Forelimb muscle (tissue), 1 donor: Measurements from ENCODE around the gene SPARCL1. TPM values are rescaled to one million over a fixed set of nuclear protein-coding genes. Genes with fewer than 3 reads are reported as not detected.

Experiments used
- DNase-seq: peaks from one replicate; pipeline ENCODE4 v3.0.0-alpha.2; 2013; ENCODE audit warnings: low read depth
- polyA plus RNA-seq: library from polyadenylated mRNA; unstranded; fragments of 120-200 nt; gene quantifications from one replicate; pipeline ENCODE4 v1.2.1, GENCODE V29; 2013; ENCODE audit not compliant: insufficient read length

SPARCL1 gene
- polyA plus RNA-seq, 1 donor = 224 TPM

- DNase-seq = no peak
Observed at GRCh38 chr4:87541521-87541920, 12.3 kb upstream of the SPARCL1 start.

GRCh38 chr4:87540146-87541058, 11.2 kb upstream of the SPARCL1 start:
- DNase-seq = peak; percentile 93

- no peak for DNase-seq
Observed at GRCh38 chr4:87532907-87533306, 3.7 kb upstream of the SPARCL1 start.

GRCh38 chr4:87532109-87532508, 2.9 kb upstream of the SPARCL1 start:
- DNase-seq = no peak

GRCh38 chr4:87531621-87532020, 2.4 kb upstream of the SPARCL1 start:
- DNase-seq = no peak

GRCh38 chr4:87530868-87531267, 1.7 kb upstream of the SPARCL1 start:
- DNase-seq = peak; percentile 72

GRCh38 chr4:87530229-87530628, 1.1 kb upstream of the SPARCL1 start:
- DNase-seq = no peak

GRCh38 chr4:87527431-87528220, 1.6 kb downstream of the SPARCL1 start:
- DNase-seq = no peak

GRCh38 chr4:87525636-87526295, 3.4 kb downstream of the SPARCL1 start:
- no peak for DNase-seq

GRCh38 chr4:87524456-87524855, 4.7 kb downstream of the SPARCL1 start:
- DNase-seq = no peak

- no peak for DNase-seq
Observed at GRCh38 chr4:87523307-87523706, 5.9 kb downstream of the SPARCL1 start.

GRCh38 chr4:87521757-87522374, 7.3 kb downstream of the SPARCL1 start:
- no peak for DNase-seq

GRCh38 chr4:87521319-87521718, 7.9 kb downstream of the SPARCL1 start:
- no peak for DNase-seq

- DNase-seq = no peak
Observed at GRCh38 chr4:87517621-87518020, 11.6 kb downstream of the SPARCL1 start.

- no peak for DNase-seq
Observed at GRCh38 chr4:87516683-87517082, 12.5 kb downstream of the SPARCL1 start.

- no peak for DNase-seq
Observed at GRCh38 chr4:87512400-87512799, 16.8 kb downstream of the SPARCL1 start.

- DNase-seq = no peak
Observed at GRCh38 chr4:87511500-87511899, 17.7 kb downstream of the SPARCL1 start.

- DNase-seq = no peak
Observed at GRCh38 chr4:87510747-87511146, 18.4 kb downstream of the SPARCL1 start.

- DNase-seq = no peak
Observed at GRCh38 chr4:87506974-87507701, 22.0 kb downstream of the SPARCL1 start.

- DNase-seq = no peak
Observed at GRCh38 chr4:87505862-87506261, 23.3 kb downstream of the SPARCL1 start.
